ENCODE results near the gene C1orf116.

- TF ChIP-seq EZH2 (IDR thresholded peaks at IDR 0.05) (no peak), CTCF (IDR thresholded peaks at IDR 0.05) (no peak), EZH2phosphoT487 (IDR thresholded peaks at IDR 0.05) (no peak)
These were observed 41.6 kb upstream of the C1orf116 start for GRCh38 chr1:207073906-207074820.

All from neural progenitor cell (in vitro differentiated cells).